NCI-H460 (cell line): Measurements from ENCODE around the gene GPX6. TPM values are rescaled to one million over a fixed set of nuclear protein-coding genes. Genes with fewer than 3 reads are reported as not detected.
"Not testable (repeated sequence)": the region's sequence is repeated elsewhere in the genome, so short reads cannot be mapped to it uniquely, and the experiment has no call there.

ENCODE experiments used
- DNase-seq: peaks from one replicate; pipeline ENCODE4 v3.0.0-alpha.2; 2016; ENCODE audit warnings: low read depth; ENCODE audit errors: extremely low read depth
- total RNA-seq: library from RNA; depleted of rRNA; stranded (reverse); fragments of >200 nt; shearing (Covaris generic); gene quantifications from 2 replicates; pipeline ENCODE4 v1.2.3, GENCODE V29; 2014; rRNA removed

Gene GPX6
- total RNA-seq, 1 experiment from 2014 or later = not detected

DNA sequence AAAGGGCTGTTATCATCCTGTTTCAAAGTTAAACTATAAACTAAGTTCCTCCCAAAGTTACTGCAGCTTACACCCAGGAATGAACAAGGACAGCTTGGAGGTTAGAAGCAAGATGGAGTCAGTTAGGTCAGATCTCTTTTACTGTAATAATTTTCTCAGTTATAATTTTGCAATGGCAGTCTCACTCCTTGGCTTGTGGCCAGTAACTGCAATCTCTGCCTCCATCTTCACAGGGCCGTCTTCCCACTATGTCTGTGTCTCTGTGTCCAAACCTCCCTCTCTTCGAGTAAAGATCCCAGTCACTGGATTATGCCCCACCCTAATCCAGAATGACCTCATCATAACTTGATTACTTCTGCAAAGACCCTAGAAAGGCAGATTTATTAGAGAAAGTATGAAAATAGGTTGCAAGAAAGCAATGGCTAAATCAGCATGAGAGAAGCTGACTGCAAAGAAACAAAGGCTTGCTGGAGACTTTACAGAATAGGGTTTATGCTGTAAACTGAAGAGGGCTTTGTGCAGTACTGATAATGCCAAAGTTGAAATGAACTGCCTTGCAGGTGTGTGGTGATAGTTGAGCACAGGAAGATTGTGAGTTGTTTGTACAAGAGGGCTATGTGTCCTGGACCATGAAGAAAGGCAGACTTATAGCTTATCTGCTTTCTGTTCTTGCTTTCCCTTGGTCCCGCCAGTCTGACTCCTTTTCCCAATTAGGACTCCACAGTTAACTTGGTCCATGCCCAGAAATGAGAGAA, 28.4 kb downstream of the GPX6 start:
- no peak for DNase-seq

DNA sequence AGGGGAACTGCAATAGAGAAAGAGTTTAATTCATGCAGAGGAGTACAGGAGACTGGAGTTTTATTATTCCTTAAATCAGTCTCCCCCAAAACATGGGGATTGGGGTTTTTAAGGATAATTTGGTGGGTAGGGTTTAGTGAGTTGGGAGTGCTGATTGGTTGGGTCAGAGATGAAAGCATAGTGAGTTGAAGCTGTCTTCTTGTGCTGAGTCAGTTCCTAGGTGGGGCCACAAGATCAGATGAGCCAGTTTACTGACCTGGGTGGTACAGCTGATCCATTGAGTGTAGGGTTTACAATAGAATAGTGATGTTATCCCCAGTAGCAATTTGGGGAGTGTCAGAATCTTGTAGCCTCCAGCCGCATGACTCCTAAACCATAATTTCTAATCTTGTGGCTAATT, 29.1 kb downstream of the GPX6 start:
- DNase-seq = no peak

DNA sequence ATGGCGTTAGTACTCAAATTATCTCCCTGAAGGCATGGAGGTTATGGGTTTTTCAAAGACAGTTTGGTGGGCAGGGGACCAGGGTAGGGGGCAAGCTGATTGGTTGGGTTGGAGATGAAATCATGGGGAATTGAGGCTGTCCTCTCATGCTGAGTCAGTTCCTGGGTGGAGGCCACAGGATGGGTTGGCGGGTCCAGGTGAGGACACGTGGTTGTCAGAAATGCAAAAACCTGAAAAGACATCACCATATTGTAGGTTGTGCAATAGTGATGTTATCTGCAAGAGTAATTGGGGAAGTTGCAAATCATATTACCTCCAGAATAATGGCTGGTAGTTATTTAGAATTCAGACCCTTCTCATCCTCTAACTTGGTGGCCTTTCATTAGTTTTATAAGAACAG, 30.1 kb downstream of the GPX6 start:
- DNase-seq = no peak

DNA sequence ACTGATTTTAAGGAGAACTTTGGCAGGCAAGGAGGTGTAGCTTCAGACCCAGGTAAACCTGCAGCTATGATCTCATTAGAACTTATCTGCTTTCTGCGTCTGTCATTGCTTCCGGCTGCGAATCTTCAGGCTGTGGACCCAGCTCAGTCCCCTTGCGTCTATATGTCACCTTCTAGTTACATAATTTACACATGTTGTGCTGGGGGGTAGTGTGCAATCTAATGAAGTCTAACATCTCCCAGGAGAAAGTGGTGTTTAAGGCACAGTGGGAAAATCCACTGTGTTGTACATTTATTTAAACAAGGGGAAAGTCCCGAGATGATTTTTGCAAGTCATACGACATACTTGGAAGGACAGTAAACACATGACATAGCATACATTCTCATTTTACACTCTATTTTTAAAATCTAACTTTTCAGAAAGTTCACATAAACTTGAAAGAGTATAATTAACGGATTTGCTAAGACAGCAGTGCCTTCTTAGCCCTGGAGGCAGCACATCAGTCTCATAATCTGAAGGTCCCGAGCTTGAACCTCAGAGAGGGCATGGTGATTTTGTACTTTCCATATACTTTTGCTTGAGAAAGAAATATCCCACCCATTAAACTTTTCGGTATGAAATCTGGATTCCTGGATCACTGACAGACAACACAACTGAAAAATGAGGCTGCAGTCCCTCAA, 35.2 kb downstream of the GPX6 start:
- no peak for DNase-seq

- DNase-seq = no peak
Measured at GRCh38 chr6:28478518-28478917, 37.1 kb downstream of the GPX6 start.

GRCh38 chr6:28474441-28475219, 41.0 kb downstream of the GPX6 start:
- DNase-seq = peak; percentile 83

DNA sequence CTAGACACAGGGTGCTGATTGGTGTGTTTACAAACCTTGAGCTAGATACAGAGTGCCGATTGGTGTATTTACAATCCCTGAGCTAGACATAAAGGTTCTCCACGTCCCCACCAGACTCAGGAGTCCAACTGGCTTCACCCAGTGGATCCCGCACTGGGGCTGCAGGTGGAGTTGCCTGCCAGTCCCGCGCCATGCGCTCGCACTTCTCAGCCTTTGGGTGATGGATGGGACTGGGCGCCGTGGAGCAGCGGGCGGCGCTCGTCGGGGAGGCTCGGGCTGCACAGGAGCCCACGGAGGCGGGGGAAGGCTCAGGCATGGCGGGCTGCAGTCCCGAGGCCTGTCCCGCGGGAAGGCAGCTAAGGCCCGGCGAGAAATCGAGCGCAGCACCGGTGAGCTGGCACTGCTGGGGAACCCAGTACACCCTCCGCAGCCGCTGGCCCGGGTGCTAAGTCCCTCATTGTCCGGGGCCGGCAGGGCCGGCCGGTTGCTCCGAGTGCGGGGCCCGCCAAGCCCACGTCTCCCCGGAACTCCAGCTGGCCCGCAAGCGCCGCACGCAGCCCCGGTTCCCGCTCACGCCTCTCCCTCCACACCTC, 46.3 kb downstream of the GPX6 start:
- not testable (repeated sequence) for DNase-seq

- DNase-seq = no peak
Measured at GRCh38 chr6:28468056-28468455, 47.5 kb downstream of the GPX6 start.

- DNase-seq = no peak
Measured at GRCh38 chr6:28462401-28462800, 53.2 kb downstream of the GPX6 start.

DNA sequence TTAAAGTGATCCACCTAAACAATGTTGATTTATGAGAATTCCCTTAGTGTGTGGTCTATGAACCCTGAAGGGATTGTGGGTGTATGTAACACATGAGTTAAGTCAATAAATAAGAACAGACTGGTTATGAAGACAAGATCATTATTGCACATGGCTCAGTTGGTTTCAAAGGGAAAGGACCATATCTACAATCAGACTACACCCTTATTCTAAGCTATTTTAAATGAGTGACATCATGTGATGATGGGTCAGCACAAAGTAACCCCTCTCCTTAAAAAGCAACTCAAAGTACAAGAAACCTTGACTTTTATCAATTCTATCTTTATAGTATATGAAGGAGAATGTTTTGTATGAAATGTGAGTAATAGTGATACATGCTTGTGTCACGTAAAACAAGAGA, 57.0 kb downstream of the GPX6 start:
- DNase-seq = no peak

Other genes starting within 250 kb of the GPX6 start
- gene ZSCAN26, start 248.7 kb downstream of the GPX6 start, total RNA-seq = 10.6 and 11.0 TPM in 2 replicates
- 4.5 and 5.2 TPM in 2 replicates for gene PGBD1, start 234.2 kb downstream of the GPX6 start, total RNA-seq
- gene ZSCAN31, start 179.6 kb downstream of the GPX6 start, total RNA-seq = 31.9 and 41.4 TPM in 2 replicates
- 5.6 TPM in 2 replicates for gene ZKSCAN3, start 165.8 kb downstream of the GPX6 start, total RNA-seq
- gene ZSCAN12, start 116.0 kb downstream of the GPX6 start, total RNA-seq = 3.9 and 5.7 TPM in 2 replicates
- not detected in 2 replicates for gene ZSCAN23, start 72.3 kb downstream of the GPX6 start, total RNA-seq
- not detected in 2 replicates for gene GPX5, start 10.1 kb upstream of the GPX6 start, total RNA-seq